PC-3 (cell line): Measurements from ENCODE around the gene XIRP1. TPM values are rescaled to one million over a fixed set of nuclear protein-coding genes. Genes with fewer than 3 reads are reported as not detected.

ENCODE experiments used
- ATAC-seq: fragments of 200-7000 bp; cut with Tn5 transposase; 2 replicates; pipeline ENCODE4 v1.9.1; 2020; ENCODE audit warnings: mild to moderate bottlenecking, moderate library complexity
- BruUV-seq: library from RNA; stranded (reverse); fragments of 400-500 nt; replicated peaks from 2 replicates; lab custom pipeline; 2021; lab: Mats Ljungman, UMichigan
- CTCF ChIA-PET: fragments of 300-600 bp; sonication (Branson Sonifier 250); formaldehyde crosslinking; loops from one replicate; lab custom pipeline; 2022; ENCODE audit warnings: antibody characterized with exemption; lab: Charles Lee
- POLR2A ChIA-PET: fragments of 300-600 bp; sonication (Branson Sonifier 250); formaldehyde crosslinking; loops from one replicate; lab custom pipeline; 2022; ENCODE audit warnings: antibody characterized with exemption; ENCODE audit not compliant: unreplicated experiment; lab: Charles Lee
- DNase-seq: peaks from one replicate; pipeline ENCODE4 v3.0.0-alpha.2; 2015
- H2AFZ ChIP-seq: fragments of 300-600 bp; sonication (generic); 2 replicates; pipeline ENCODE4 v1.6.0; 2016; ENCODE audit warnings: antibody characterized with exemption, low read length
- H3F3A ChIP-seq: fragments of 300-600 bp; sonication (generic); one replicate; pipeline ENCODE4 v1.6.0; 2017; ENCODE audit warnings: antibody characterized with exemption, low read length, control low read depth, mild to moderate bottlenecking; ENCODE audit not compliant: unreplicated experiment
- H3K27ac ChIP-seq: fragments of 300-600 bp; sonication (generic); 2 replicates; pipeline ENCODE4 v1.5.1; 2016; ENCODE audit warnings: mild to moderate bottlenecking, low read length
- H3K27me3 ChIP-seq: fragments of 300-600 bp; sonication (generic); 2 replicates; pipeline ENCODE4 v1.6.1; 2016; ENCODE audit warnings: low read length, mixed read lengths
- H3K36me3 ChIP-seq: fragments of 300-600 bp; sonication (generic); 2 replicates; pipeline ENCODE4 v1.6.1; 2016; ENCODE audit warnings: low read depth, mixed run types, low read length, mixed read lengths
- H3K4me1 ChIP-seq: fragments of 300-600 bp; sonication (generic); 2 replicates; pipeline ENCODE4 v1.5.1; 2016; ENCODE audit warnings: low read length; ENCODE audit not compliant: insufficient read depth
- H3K4me2 ChIP-seq: fragments of 300-600 bp; sonication (generic); 2 replicates; pipeline ENCODE4 v1.6.0; 2016; ENCODE audit warnings: low read length
- H3K4me3 ChIP-seq: fragments of 300-600 bp; sonication (generic); 2 replicates; pipeline ENCODE4 v1.5.1; 2016; ENCODE audit warnings: mild to moderate bottlenecking, low read length, mixed read lengths
- H3K79me2 ChIP-seq: fragments of 300-600 bp; sonication (generic); 2 replicates; pipeline ENCODE4 v1.6.1; 2017; ENCODE audit warnings: low read length, mixed read lengths
- H3K9ac ChIP-seq: fragments of 300-600 bp; sonication (generic); 2 replicates; pipeline ENCODE4 v1.6.0; 2016; ENCODE audit warnings: mild to moderate bottlenecking, low read length
- H3K9me2 ChIP-seq: fragments of 300-600 bp; sonication (generic); replicated peaks from 2 replicates; pipeline ENCODE4 v1.6.1; 2016; ENCODE audit warnings: mixed run types, low read length, mixed read lengths
- H3K9me3 ChIP-seq: fragments of 300-600 bp; sonication (generic); 2 replicates; pipeline ENCODE4 v1.6.1; 2016; ENCODE audit warnings: low read length, mixed read lengths
- H4K20me1 ChIP-seq: fragments of 300-600 bp; sonication (generic); 2 replicates; pipeline ENCODE4 v1.6.1; 2016; ENCODE audit warnings: low read length, mixed read lengths
- EZH2 ChIP-seq: fragments of 300-600 bp; sonication (generic); IDR thresholded peaks from one replicate; pipeline ENCODE4 v1.6.1; 2017; ENCODE audit warnings: antibody characterized with exemption, mild to moderate bottlenecking, low read length; ENCODE audit not compliant: unreplicated experiment
- EZH2phosphoT487 ChIP-seq: fragments of 300-600 bp; sonication (generic); IDR thresholded peaks from 2 replicates; pipeline ENCODE4 v1.6.1; 2018; ENCODE audit warnings: mild to moderate bottlenecking, antibody characterized with exemption, low read length, borderline replicate concordance
- intact Hi-C: fragments of 100-400 bp; cut with micrococcal nuclease; formaldehyde crosslinking; loops from 2 replicates; pipeline ENCODE4 v1.9.0; 2023
- total RNA-seq: library from RNA; depleted of rRNA; stranded (reverse); fragments of >200 nt; gene quantifications from 2 replicates; pipeline ENCODE4 v1.2.3, GENCODE V29; 2014
- TF ChIP-seq, protein P1 (sequence below): fragments of 300-600 bp; sonication (generic); conservative IDR thresholded peaks from 2 replicates; pipeline ENCODE4 v1.5.1; 2017; ENCODE audit warnings: antibody characterized with exemption, low read depth, mild to moderate bottlenecking, low read length

Gene XIRP1
- total RNA-seq, 1 experiment from 2014 or later, result not detected

DNA sequence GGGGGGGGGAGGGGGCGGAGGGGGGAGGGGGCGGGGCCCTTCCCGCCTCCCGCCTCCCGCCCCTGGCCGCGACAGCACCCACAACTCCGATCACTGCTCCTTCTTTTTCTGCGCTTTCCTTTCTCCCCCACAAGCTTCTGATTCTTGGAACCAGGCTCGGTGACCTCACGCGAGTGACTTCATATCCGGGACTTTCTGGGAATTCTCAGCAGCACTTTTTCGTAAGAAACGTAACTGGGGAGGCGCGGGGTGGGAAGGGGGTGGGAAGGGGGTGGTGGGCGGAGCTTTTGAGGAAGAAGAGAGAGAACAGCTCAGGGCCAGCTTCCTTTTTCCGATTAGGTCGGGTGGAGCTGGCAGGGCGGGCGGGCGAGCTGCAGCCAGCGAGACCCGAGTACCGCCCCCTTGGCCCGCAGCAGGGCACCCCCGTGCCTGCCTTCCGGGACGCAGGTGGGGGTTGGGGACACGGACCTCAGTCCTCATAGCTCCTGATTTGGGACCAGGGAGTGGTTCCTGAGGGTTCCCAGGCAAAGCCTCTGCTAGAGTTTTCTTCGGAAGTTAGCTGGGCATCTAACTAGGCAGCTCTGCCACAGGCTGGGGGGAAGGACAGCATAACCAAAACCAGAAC, 14.6 kb downstream of the XIRP1 start:
- no peaks in the 10 kb centered on the region for H3K9me2 ChIP-seq
- CTCF ChIA-PET, result interaction anchor here (0.7 to 0.8 kb wide), 2 partner anchors 53 to 1203 kb away, joined by 3 to 4 read pairs; no protein-coding TSS in a partner anchor
- intact Hi-C loops, result no loop called here
- peak overlapping the region; percentile 82 for H3K4me2 ChIP-seq
- no peaks in the 10 kb centered on the region for H3K36me3 ChIP-seq
- DNase-seq (peak; percentile 75), ATAC-seq (peak; percentile 28)
- H3K27ac ChIP-seq, result no peak overlapping the region
- H3F3A ChIP-seq, result no peaks in the 10 kb centered on the region
- TF ChIP-seq EZH2phosphoT487 (no peak), EZH2 (no peak)
- TF ChIP-seq, protein P1, sequence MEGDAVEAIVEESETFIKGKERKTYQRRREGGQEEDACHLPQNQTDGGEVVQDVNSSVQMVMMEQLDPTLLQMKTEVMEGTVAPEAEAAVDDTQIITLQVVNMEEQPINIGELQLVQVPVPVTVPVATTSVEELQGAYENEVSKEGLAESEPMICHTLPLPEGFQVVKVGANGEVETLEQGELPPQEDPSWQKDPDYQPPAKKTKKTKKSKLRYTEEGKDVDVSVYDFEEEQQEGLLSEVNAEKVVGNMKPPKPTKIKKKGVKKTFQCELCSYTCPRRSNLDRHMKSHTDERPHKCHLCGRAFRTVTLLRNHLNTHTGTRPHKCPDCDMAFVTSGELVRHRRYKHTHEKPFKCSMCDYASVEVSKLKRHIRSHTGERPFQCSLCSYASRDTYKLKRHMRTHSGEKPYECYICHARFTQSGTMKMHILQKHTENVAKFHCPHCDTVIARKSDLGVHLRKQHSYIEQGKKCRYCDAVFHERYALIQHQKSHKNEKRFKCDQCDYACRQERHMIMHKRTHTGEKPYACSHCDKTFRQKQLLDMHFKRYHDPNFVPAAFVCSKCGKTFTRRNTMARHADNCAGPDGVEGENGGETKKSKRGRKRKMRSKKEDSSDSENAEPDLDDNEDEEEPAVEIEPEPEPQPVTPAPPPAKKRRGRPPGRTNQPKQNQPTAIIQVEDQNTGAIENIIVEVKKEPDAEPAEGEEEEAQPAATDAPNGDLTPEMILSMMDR, result no peak
- H3K27me3 ChIP-seq, result no peaks in the 10 kb centered on the region
- no TSS peak for BruUV-seq
- no peak overlapping the region for H3K9ac ChIP-seq
- H2AFZ ChIP-seq, result peak overlapping the region; percentile 69
- H4K20me1 ChIP-seq, result no peaks in the 10 kb centered on the region
- POLR2A ChIA-PET, result interaction anchor here (0.6 kb wide), 2 partner anchors 90 to 293 kb away, joined by 4 to 5 read pairs; no protein-coding TSS in a partner anchor
- H3K4me3 ChIP-seq, result peak overlapping the region; percentile 69
- no peaks in the 10 kb centered on the region for H3K79me2 ChIP-seq
- no peaks in the 10 kb centered on the region for H3K9me3 ChIP-seq
- H3K4me1 ChIP-seq, result peaks cover 29% of the 10 kb centered on the region

DNA sequence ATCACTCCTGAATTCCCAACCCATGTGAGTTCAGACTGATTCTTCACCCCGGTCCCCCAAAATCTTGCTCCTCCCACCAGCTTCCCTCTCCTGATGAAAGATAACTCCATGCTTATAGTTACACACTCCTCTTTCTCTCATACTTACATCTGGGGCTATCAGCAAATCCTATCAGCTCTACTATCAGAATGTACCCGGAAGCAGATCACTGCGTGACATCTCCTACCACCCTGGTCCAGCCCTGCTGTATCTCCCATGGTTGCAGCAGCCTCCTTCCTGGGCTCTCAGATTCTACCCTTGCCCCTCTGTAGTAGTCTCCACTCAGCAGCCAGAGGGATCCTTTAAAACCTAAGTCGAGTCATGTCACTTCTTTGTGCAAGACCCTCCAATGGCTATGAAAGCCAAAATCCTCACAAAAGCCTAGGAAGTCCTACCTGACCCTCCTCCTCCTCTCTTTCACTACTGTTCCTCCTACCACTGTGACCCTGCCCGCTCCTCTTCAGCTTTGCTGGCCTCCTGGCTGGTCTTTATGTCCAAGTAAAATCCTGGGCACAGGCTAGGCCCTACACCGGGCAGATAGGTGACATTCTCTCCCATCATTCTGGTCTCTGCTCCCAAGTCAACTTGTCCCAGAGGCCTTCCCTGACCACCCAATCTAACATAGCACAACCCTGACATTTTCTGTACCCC, 16.2 kb downstream of the XIRP1 start:
- no peak for ATAC-seq
- intact Hi-C loops, result no loop called here

More for the DNA sequence above, 16.2 kb downstream of the XIRP1 start:
- Histone ChIP-seq H3K79me2 (no peaks in the 10 kb centered on the region), H3K9ac (no peak overlapping the region), H3K4me2 (no peak overlapping the region), H3K27me3 (no peaks in the 10 kb centered on the region), H3K4me3 (no peak overlapping the region), H3F3A (no peaks in the 10 kb centered on the region), H3K4me1 (peaks cover 27% of the 10 kb centered on the region), H4K20me1 (no peaks in the 10 kb centered on the region), H3K36me3 (no peaks in the 10 kb centered on the region), H3K9me2 (no peaks in the 10 kb centered on the region), H3K9me3 (no peaks in the 10 kb centered on the region), H3K27ac (no peak overlapping the region), H2AFZ (no peak overlapping the region)
- no peak for DNase-seq
- TF ChIP-seq EZH2phosphoT487, result no peak
- TF ChIP-seq, protein P1, result no peak
- TF ChIP-seq EZH2, result no peak
- POLR2A ChIA-PET, result no interaction called here
- BruUV-seq, result no TSS peak
- CTCF ChIA-PET, result no interaction called here
